ENCODE data around the gene RIGI. TPM values are rescaled to one million over a fixed set of nuclear protein-coding genes. Genes with fewer than 3 reads are reported as not detected.

Gene RIGI
- total and polyA plus RNA-seq, 11 donors, result 1.8 to 18.5 (median 4.2) TPM

Other genes starting within 250 kb of the RIGI start
- 10 to 100 TPM; 44.5 to 68.3 (median 63.3) TPM for gene ACO1, start 141.6 kb downstream of the RIGI start, total RNA-seq
- 10 to 100 TPM; 17.6 to 36.3 TPM for gene ACO1, start 141.6 kb downstream of the RIGI start, polyA plus RNA-seq
- 10 to 100 TPM in 7 of 9 donors, 1 to 10 TPM in 2; 4.1 to 26.5 (median 15.1) TPM for gene SMIM27, start 26.1 kb upstream of the RIGI start, total RNA-seq
- gene SMIM27, start 26.1 kb upstream of the RIGI start, polyA plus RNA-seq, result 1 to 10 TPM; 4.8 TPM
- gene TOPORS, start 26.4 kb upstream of the RIGI start, total RNA-seq, result 10 to 100 TPM in 5 of 9 donors, 1 to 10 TPM in 4; 7.5 to 11.1 (median 10.5) TPM
- 1 to 10 TPM; 4.1 to 7.8 TPM for gene TOPORS, start 26.4 kb upstream of the RIGI start, polyA plus RNA-seq
- 100 to 1,000 TPM in 7 of 9 donors, 10 to 100 TPM in 2; 74.6 to 209 (median 125) TPM for gene NDUFB6, start 47.0 kb upstream of the RIGI start, total RNA-seq
- gene NDUFB6, start 47.0 kb upstream of the RIGI start, polyA plus RNA-seq, result 100 to 1,000 TPM in 1 of 2 donors, 10 to 100 TPM in 1; 89.2 to 149 TPM
- under 1 TPM in 1 of 9 donors, not detected in 8; 0.07 TPM for gene TAF1L, start 109.5 kb upstream of the RIGI start, total RNA-seq
- gene TAF1L, start 109.5 kb upstream of the RIGI start, polyA plus RNA-seq, result not detected